HG03558 (cell line): ENCODE results near the gene COL4A2.

Experiments used
- ATAC-seq: cut with Tn5 transposase; IDR thresholded peaks from one replicate; pipeline ENCODE4 v1.9.1; 2021; ENCODE audit warnings: moderate number of reproducible peaks; ENCODE audit not compliant: unreplicated experiment; ENCODE audit errors: extremely low read depth

Gene COL4A2

GRCh38 chr13:110271313-110271712, 35.8 kb upstream of the COL4A2 start:
- ATAC-seq, result no peak

DNA sequence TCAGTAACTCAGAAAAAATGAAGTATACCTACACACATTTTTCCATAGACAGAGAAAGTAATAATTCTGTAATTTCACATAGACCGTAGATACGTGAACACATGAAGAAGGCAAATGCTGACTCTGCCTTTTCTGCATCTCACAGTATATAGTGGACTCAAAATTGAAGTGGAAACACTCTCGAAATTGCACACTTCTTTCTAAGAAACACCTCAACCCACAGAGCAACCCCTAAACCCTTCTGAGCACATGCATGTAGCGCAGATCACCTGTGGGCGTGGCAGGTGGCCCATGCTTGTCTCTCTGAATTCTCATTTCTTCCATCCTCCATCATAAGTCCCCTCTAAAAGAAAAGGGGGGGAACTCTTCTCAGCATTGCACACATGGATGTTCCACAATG, 34.9 kb upstream of the COL4A2 start:
- ATAC-seq, result no peak

- no peak for ATAC-seq
These were observed 34.4 kb upstream of the COL4A2 start for GRCh38 chr13:110272651-110273050.

- no peak for ATAC-seq
These were observed 33.8 kb upstream of the COL4A2 start for GRCh38 chr13:110273254-110273653.

- no peak for ATAC-seq
These were observed 32.4 kb upstream of the COL4A2 start for GRCh38 chr13:110274687-110275086.

DNA sequence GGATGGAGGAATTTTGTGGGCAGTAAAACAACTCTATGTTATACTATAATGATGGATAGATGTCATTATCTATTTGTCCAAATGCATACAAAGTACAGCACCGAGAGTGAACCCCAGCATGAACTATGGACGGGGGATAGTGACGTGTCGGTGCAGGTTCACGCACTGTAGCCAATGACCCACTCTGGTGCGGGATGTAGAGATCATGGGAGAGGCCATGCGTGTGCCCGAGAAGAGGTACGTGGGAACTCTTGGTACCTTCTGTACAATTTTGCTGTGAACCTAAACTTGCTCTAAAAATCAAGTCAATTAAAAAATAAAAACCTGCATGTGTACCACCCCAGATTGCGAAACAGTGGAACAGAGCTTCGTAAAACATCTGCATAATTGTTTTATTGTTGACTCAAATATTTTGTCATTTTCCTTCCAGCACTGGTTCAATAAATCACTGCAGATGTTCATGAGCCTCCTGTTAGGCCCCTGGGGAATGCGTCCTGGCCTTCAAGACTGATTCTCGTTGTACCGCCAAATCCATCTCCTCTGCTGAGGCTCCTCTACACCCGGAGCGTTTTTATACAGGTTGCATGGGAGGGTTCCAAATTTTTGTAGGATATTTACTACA, 31.0 kb upstream of the COL4A2 start:
- ATAC-seq, result no peak

- ATAC-seq, result no peak
These were observed 30.5 kb upstream of the COL4A2 start for GRCh38 chr13:110276553-110276950.

DNA sequence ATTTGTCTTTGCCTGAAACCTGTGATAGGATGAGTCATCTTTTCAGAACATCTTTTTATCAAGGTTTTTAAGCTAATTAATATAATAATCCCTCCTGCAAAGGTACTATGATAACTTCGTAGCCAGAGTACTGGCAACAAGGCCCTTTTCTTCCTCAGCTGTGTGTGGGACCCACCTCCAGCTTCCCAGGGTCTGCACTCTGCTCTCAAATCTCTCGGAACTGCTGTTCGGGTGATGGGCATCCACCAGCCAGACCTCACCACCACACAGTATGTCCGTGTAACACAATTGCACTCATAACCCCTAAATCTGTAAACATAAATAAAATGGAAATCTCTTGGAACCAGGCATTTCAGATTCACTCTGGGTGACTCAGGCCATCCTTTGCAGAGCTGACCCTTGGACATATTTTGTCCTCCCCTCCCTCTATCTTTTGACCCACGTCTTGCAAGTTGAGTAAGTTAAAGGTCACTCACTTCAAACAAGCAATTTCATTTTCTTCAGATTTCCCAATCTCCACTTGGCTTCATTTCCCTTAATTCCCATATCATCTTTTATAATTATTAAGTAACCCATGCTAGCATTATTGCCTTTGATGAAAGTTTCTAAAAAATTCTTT, 29.6 kb upstream of the COL4A2 start:
- no peak for ATAC-seq

DNA sequence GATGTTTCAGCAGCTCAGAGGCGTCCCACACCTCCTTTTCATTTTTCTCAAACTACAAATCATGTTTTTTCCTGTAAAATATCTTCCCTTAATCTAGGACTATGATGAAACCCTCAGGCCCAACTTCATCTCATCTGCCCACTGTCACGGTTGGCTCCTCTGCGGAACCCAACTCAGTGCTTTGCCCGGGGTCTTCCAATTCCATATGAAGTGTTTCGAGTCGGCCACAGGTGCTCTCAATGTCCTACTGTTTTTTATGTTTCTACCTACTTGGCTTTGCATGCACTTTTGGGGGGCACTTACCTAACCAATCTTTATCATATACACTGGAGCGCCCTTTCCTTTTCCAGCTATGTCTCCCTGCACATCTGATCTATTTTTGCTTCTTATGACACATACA, 28.2 kb upstream of the COL4A2 start:
- no peak for ATAC-seq

DNA sequence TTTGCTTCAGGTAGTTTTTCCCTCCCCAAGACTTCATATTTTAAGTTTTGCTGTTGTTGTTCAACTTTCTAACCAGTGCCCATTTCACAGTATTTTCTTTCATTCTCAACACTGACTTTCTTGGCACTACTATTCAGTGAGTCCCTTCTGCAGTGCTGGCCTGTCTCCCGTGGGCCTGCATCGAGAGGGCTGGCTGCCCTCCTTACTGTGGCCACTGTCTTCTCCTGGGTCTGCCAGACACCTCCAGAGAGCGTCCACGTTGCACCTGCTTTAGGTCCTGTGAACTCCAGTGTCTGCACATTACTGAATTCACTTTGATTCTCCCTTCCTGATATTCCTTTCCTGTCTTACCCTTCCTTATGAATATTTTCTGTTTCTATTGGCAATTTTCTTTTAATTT, 27.4 kb upstream of the COL4A2 start:
- ATAC-seq, result no peak

DNA sequence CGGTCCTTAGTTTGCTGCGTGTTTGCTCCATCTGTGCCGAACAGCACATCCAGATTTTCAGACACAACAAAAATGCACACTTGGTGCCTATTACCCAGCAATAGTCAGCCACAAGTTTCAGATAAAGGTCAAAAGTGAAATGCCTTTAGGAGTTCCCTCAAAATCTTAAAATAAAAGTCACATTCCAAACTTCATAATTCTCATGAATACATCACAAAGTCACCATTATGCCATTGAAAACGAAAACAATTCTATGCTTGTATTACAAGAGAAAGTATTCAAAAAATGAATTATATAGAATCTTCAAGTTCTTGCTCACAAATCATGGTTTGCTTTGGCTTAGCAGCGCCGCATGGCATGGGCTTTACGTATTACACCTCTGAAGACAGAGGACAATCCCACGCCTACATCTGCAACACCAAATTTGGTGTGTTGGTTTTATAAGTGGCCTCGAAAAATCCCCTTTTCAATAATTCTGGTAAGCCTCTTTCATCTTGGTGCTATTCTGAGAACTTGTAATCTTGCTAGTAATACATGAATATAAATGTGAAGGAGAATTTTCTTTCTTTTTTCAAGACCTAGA, 26.8 kb upstream of the COL4A2 start:
- no peak for ATAC-seq

DNA sequence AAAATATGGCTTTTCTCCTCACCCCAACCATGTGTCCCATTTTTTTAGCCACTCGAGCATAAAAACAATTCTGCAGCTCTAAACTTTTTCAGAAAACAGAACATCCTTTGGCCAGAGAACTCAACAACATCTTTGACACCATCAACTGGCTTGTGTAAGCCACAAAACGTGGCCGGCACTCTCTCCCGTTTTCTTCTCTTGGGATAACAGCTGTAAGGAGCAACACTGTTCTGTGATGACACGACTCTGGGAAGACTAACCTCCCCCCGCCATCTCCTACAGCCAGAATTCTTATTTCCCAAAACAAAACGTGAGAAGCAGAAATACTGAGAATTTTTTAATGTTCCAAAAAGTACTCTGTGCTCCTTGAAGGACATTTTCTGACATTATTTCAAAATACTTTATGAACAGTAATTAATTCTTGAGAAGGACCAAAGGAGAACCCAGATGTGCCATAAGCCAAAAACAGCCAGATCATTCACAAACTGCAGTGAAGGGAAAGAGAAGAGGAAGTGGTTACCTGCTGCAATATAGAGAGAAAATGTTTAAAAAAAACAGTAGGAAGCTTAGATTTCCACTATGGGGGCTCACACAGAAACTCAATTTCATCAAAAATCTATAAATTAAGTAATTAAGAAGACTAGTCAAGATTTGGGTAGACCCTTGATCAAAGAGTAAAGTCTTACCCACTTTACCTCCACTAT, 25.9 kb upstream of the COL4A2 start:
- ATAC-seq, result no peak

GRCh38 chr13:110281736-110282135, 25.3 kb upstream of the COL4A2 start:
- ATAC-seq, result no peak

GRCh38 chr13:110282316-110282841, 24.7 kb upstream of the COL4A2 start:
- ATAC-seq, result no peak

GRCh38 chr13:110283736-110284517, 23.2 kb upstream of the COL4A2 start:
- no peak for ATAC-seq

DNA sequence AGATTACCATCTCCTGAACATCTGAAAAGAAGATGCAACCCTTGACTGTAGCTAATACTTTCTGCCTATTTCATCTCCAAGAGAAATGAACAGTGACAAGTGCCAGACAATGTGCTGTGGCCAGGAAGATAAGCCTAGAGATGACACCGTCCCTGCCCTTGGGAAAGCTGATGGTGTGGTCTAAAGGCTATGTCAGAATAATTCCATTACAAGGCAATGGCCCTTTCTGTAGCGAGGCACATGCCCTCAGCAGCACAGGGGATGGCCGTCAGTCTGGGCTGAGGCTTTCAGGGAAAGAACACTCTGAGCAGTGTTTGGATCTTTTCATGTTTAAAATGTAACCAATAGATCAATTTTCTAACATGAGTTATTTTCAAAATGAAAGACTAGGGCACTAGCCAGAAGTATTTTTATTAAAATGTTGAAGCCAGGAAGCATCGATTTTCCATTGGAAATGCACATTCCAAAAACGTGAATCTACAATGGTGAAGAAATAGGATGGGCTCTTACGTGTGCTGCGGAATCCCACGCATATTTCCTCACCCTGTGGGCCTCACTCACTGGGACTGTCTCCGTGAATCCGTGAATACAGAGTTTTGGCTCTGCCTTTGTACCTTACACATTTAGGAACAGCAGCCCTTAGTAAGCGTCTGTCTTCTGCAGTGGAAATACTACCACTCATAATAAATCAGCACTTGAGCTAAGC, 22.2 kb upstream of the COL4A2 start:
- ATAC-seq, result no peak

GRCh38 chr13:110285991-110286832, 20.9 kb upstream of the COL4A2 start:
- no peak for ATAC-seq

- no peak for ATAC-seq
These were observed 20.0 kb upstream of the COL4A2 start for GRCh38 chr13:110286833-110287819.
